Activated CD8-positive, alpha-beta memory T cell treated with anti-CD3 and anti-CD28 coated beads, Interleukin-2, amount 50 U/mL, for 48 hours (primary cell): ENCODE data around the gene GPC1.

Source experiments
- DNase-seq: peaks from one replicate; pipeline ENCODE4 v3.0.0-alpha.2; 2020

Gene GPC1

DNA sequence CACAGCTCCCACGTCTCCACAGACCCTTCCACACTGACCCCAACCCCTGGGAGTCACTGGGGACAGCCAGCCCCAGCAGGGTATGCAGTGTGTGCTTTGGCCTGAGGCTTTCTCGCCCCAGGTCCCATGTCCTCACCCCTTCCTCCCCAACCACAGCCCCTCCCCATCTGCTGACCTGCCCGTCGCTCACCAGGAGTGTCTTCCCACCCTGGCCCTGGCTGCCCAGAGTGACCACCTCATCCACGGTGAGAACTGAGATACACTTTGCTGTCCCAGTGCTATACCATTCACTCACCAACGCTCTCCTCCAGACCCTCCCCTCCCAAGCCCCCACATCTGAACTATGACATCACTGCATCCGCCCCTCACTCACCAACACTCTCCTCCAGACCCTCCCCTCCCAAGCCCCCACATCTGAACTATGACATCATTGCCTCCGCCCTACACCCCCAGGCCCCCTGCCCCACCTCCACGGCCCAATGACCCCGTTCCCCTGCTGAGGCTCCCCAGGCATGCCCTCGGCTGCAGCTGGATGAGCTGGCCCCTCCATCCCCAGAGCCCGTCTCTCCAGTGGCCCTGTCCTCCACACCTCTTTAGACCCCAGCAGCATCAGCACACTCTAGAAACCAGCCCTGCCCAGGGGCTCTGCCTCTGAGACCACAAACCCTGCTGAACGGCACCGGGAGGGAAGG is 67.1 kb downstream of the GPC1 start:
- DNase-seq = peak; percentile 30

DNA sequence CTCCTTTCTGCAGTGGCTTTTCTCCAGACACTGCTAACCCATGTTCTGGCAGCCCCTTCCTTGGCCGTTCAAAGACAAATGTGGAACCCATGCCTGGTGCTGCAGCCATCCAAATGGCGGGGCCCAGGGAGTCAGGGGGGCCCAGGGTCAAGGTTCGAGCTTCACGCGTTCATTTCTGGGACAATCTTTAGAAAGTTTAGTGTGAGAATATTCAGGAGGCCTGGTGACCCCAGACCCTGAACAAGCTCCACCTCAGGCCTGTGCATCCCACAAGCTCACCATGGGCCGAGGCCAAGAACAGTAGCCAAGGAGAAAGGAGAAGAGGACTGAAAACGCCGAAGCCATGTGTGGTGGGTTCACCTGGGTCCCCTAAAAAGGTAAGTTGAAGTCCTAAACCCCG is 67.9 kb downstream of the GPC1 start:
- no peak for DNase-seq

DNA sequence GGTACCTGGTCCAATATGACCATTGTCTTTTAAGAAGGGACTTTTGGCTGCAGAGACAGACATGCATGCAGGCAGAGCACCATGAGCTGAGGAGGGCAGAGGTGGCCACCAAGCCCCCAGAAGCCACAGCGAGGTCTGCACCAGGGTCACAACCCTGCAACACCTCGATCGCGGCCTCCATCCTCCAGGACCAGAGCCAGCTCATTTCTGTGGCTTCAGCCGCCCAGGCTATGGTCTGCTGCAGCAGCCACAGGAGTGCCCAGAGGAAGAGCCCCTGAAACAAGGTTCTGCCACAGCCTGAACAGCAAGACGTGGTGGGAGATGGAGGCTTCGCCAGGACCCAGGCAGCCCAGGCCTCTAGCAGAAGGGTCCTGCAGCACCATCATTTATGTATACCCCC is 68.4 kb downstream of the GPC1 start:
- DNase-seq = no peak

DNA sequence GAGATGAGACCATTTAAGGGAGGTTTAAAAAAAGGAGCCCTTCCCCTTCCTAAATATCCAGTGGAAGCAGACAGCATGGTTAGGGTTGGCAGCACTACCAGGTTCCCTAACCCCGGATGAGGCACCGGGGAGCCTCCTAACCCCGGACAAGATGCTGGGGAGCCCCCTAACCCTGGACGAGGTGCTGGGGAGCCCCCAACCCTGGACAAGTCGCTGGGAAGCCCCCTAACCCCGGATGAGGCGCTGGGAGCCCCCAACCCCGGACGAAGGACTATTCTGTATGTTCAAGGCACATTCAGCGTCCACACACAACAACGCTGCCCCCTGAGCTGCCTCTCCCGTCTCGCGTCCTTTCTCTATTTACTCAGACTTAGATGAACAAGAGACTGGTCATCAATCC is 70.4 kb downstream of the GPC1 start:
- DNase-seq = no peak

DNA sequence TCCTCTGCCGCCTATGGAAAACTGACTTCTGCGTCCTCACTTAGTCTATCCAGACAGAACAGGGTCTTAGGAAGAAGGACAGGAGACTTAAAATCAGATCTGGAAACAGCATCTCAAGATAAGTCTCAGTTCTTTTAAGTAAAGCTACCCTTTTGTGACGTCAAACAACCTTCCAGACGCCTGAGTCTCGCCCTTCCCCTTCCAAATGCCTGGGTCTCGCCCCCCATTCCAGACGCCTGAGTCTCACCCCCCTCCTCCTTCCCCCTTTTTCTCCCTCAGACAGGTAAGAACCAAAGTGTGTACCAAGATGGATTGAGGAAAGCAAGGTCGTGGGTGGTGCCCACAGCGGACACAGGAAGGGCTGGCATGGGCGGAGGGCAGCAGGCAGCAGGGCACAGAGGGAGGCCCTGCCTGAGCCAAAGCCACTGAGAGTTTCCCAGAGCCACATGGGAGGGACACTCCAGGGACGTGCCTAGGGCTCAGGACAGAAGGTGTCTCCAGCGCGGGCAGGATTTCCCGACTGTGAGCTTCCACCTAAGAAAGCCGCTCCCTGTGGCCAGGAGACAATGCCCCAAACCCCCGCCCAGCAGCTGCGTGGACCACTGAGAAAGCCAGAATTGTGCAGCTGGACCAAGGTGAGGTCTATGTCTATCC is 71.1 kb downstream of the GPC1 start:
- peak; percentile 40 for DNase-seq

DNA sequence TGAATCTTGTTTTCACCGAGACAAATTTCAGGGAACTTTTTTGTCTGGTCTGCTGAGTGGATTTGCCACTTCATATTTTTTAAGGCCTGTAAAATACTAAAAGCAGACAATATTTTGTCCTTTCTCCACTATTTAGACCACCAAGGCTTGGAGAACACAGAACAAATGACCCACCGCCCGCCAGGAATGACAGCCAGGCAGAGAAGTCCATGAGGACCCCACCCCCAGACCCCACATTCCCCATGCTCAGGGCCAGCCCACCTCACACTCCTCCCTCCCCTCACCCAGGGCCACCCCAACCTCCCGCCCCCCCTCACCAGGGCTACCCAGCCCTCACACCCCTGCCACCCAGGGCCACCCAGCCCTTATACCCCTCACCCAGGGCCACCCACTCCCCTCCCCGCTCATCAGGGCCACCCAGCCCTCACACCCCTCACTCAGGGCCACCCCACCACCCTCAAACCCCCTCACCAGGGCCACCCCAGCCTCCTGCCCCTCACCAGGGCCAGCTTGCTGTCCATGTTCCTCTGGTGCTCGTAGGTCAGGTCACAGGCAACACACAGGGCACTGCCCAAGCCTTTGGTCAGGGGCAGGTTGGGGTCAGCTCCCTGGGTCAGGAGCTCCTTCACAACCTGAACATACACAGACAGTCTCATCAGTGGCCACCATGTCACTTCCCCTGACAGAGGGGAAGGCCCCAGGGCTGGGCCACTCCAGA is 71.8 kb downstream of the GPC1 start:
- no peak for DNase-seq

DNA sequence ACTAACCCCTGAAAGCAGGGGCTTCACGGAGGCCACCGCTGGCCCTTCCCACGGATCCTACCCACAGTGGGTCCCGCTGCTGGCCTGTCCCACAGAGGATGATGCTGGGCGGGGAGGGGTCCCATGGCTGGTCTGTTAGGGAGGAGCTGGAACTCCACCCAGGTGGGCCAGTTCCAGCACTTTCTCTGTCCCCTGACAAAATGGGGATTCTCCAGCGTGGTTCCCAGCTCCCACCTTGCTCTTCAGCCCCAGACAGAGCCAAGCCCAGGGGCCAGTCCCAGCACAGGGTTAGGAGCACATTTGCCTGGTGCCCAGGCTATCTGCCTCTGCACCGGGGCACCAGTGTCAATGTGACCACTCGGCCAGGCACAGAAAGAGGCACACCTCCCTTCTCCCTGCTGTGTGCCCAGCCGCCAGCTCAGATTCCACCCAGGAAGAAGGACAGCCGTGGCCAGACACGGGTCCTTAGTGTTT is 72.4 kb downstream of the GPC1 start:
- DNase-seq = peak; percentile 26

DNA sequence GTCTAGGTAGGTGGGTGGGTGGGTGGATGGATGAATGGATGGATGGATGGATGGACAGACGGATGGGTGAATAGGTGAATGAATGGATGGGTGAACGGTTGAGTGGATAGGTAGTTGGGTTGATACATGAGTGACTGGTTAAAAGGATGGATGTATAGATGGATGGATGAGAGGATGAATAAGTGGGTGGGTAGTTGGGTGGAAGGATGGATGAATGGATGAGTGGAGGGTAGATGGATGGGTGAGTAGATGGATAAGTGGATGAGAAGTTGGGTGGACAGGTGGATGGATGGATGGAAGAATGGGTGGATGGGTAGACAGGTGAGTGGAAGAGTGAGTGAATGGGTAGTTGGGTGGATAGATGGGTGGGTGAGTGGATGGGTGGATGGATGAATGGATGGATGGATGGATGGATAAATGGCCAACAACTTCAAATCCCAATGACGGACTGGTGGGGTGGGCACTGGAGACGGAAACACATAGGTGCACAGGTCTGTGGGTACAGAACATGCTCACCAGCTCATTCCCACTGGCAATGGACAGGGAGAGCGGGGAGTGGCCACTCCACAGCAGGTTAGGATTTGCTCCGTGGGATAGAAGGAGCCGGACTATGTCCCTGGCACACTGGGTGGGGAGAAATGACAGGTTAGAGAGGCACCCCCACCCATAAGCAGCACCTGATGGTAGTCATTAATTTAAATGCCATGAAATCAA is 73.5 kb downstream of the GPC1 start:
- peak; percentile 26 for DNase-seq

DNA sequence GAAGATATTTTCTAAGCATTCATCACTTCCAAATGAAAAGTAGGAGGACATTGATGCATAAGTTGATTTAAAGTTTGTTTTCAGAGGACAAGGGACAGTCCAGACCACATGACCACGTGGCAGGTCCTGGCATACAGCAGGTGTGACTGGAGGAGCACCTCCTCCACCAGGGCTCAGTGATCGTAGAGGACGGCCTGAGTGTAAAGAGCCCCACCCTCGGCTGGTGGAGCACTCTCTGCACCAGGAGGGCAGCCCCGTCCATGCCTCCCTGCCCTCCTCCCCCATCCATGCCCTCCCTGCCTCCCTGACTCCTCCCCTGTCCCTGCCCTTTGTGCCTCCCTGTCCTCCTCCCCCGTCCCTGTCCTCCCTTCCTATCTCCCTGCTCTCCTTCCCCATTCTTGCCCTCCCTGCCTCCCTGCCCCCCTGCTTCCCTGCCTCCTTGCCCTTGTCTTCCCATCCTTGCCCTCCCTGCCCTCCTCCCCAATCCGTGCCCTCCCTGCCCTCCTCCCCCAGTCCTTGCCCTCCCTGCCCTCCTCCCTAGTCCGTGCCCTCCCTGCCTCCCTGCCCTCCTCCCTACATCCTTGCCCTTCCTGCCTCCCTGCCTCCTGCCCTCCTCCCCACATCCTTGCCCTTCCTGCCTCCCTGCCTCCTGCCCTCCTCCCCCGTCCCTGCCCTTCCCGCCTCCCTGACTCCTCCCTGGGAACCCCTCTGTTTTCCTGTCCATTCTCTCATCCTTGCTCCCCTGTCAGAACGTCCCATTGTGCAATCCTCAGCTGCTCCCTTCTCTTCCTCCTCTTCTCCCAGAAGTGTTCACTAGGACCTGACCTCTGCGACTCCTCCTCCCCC is 74.4 kb downstream of the GPC1 start:
- DNase-seq = peak; percentile 32

DNA sequence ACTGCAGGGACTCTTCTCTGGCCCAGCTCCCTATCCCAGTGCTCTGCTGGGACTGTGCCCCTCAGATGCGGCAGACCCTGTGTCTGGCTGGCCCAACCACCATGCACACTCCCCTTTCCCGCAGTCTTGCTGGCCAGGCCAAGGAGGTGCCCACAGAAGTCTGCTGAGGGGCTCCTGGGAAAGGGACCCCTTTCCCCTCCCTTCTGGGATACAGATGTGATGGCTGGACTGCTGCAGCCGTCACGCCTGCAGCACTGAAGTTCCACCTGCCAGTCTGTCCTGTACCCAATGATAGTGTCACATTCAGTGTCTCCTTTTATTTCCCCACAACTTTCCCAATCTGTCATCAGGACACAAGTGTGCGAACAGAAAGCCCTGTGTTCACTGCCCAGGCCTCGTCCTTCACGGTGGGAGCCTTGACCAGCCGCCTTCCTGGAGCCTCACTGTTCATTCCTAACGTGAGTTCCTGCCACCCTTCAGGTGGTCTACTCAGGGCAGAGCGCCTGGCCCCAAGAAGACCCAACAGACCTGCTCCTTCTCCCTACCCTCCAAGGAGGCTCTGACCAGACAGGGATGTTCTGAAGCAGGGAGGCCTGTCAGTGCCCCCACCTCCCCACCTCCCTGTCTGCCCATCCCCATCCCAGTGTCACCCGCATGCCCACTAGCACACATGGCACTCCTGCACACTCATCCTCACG is 75.2 kb downstream of the GPC1 start:
- no peak for DNase-seq

DNA sequence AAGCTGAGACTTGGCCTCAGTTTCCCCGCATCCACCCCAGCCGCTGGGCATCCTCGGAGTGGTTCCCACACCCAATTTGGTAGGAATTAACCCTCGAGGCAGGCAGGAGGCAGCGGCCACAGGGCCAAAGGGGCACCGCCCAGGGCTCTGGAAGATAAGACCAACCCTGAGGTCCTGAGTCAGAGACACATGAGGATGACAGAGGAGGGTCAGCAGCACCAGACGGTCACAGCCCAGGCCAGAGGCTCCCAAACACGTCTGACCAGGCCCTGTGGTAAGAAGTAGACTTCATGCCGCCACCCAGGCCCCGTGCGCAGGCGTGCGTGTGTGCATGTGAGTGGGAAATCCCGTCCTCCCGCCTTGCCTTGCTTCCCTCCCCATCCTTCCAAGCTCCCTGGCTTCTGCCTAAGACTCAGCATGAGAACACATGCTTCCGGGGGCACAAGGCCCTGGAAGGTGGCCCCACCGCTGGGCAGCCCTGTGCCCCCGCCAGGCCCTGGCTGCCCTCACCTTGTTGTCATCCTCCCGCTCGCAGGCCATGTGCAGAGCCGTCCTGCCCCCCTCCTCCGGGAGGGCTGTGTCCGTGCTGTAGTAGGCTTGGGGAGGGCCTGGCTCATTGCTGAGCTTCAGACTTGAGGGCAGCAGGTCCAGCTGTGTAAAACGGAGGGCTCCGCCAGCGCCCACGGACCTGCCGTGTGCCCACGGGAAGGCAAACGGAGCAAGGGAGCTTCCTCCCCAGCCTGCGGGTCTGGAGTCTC is 76.1 kb downstream of the GPC1 start:
- peak; percentile 39 for DNase-seq

DNA sequence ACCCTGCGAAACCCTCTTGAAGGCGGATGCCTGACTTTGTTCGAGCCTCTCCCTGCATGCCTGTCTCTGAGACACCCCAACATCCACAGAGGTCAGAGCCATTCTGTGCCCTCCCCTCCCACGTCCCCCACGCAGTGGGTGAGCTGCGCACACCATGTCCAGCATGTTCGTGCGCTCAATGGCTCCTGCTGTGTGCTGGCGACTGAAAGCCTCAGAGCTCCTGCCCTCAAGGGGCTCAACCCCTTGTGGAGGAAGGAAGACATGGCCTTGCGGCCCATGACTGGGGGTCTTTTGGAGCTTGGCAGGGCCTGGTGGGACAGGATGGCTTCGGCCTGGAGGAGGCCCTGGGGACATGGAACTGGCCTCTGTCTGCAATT is 76.6 kb downstream of the GPC1 start:
- peak; percentile 32 for DNase-seq

DNA sequence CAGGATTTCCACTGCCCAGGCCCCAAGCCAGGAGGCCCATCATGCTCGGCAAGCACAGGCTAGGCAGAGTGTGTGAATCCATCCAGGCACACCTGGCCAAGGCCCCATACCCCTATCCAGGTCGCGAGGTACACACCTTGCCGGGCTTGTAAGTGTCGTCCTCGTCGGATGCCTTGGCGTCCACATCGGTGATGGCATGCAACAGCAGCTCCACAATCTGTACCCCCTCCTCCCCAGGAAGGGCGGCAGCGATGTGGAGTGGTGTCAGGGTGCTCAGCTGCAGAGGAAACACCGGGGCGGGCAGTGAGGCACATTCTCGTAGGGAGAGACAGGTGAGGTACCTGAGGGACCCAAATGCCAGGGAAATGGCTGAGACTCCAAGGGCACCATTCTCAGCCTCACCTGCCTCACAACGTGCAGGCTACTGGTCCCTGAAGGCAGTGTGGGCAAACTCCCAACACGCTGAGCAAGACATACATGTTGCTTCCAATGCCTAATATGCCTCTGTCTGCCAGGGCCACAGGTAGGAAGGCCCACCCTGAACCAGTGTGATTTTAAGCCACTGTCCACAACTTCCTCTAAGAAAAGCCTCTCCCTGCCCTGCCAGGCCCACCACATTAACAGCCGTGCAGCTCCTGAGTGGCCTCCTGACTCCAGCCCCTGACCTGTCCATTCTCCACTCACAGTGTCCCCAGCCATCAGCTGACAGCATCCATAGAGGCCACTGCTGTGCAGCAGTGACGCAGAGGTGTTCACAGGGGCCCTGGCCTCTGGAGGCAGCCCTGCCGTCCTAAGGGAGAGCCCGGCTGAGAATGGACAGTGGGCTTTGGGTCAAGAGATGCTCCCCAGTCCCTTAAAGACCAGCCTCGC is 77.4 kb downstream of the GPC1 start:
- DNase-seq = peak; percentile 44

DNA sequence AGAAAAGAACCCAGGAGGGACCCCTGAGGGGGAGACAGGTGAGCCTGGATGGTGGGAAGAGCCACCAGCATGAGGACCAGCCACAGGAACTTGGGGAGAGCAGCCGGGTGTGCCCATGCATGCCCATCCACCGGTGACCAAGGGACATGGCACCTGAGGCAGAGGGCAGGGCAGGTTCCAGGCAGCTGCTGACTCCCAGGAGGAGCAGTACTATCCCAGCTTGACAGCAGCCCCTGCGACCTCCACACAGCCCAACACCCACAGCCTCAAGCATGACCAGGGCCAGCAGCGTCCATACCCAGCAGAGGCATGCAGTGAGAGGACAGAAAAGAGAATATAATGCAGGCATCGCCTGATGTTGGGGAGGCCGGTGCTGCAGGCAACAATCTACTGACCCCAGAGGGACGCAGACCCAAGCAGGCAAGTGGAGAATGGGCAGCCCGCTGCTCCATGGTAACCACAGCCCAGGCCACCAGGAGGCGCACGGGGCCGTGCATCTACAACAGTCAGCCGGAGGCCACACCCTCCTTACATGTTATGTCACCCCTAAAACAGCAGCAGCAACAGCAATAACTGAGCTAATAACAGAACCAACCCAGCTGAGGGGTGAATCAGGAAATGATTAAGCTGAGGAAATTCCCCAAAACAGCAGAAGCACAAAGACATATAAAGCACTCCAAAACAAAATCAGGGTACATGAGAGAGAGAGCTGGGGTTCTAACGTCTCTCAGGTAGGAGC is 78.3 kb downstream of the GPC1 start:
- DNase-seq = peak; percentile 90

DNA sequence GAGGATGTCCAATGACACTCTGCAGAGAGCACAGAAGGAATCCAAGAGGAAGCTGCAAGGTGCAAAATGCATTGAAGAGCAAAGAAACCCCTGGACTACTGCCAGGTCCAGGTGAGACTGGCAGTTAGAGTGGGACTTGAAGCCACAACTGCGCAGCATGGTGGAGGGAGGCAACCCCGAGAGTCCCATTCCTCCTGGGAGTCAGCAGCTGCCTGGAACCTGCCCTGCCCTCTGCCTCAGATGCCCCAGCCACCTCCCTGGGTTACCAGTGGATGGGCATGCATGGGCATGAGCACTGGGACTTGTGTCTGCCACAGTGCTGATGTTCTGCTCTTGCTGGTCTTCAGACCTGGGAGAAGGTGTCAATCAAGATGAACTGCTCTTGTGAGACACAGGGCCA is 79.2 kb downstream of the GPC1 start:
- peak; percentile 46 for DNase-seq

DNA sequence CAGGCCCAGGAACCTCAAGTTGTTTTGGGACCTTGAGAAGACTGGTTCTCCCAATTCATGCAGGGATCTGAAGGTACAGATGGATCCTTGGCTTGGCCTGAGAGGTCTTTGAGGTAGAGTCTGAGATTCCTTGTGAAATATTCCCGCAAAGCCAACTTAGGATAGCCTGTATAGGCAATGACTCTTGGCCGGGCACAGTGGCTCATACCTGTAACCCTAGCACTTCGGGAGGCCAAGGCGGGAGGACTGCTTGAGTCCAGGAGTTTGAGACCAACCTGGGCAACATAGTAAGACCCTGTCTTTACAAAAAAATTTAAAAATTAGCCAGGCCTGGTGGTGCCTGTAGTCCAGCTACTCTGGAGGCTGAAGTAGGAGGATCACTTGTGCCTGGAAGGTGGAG is 81.9 kb downstream of the GPC1 start:
- no peak for DNase-seq
